Heart left ventricle (tissue), 16 donors: Measurements from ENCODE around the gene COPG2. TPM values are rescaled to one million over a fixed set of nuclear protein-coding genes. Genes with fewer than 3 reads are reported as not detected.

Source experiments
- ATAC-seq, 4 donors: fragments of 200-7000 bp; cut with Tn5 transposase; one replicate each; pipeline ENCODE4 v1.9.1; 2020 to 2022; ENCODE audit warnings: moderate library complexity in 4 of 4, mild to moderate bottlenecking in 3 of 4, moderate number of reproducible peaks in 1 of 4
- DNase-seq, 5 donors: peaks; one replicate each; pipeline ENCODE4 v3.0.0-alpha.2; 2020
- H3K27ac ChIP-seq, 12 donors: fragments of 200-600 bp; sonication (generic) in 4 of 12; one replicate each; pipeline versions ENCODE4 v1.5.0 to v1.8.0; 2016 to 2022; ENCODE audit warnings: mild to moderate bottlenecking in 2 of 12
- H3K27me3 ChIP-seq, 9 donors: fragments of 200-600 bp; sonication (generic) in 2 of 9; one replicate each; pipeline versions ENCODE4 v1.5.1 to v1.8.0; 2016 to 2022; ENCODE audit warnings: mild to moderate bottlenecking in 3 of 9
- H3K36me3 ChIP-seq, 9 donors: fragments of 200-600 bp; sonication (generic) in 2 of 9; one replicate each; pipeline versions ENCODE4 v1.5.0 to v1.8.0; 2018 to 2022; ENCODE audit warnings: mild to moderate bottlenecking in 2 of 9
- H3K4me1 ChIP-seq, 12 donors: fragments of 200-600 bp; sonication (generic) in 4 of 12; one replicate each; pipeline versions ENCODE4 v1.5.0 to v1.8.0; 2016 to 2022; ENCODE audit warnings: mild to moderate bottlenecking in 3 of 12
- H3K4me3 ChIP-seq, 12 donors: fragments of 200-600 bp; sonication (generic) in 4 of 12; one replicate each; pipeline versions ENCODE4 v1.5.0 to v1.8.0; 2017 to 2022; ENCODE audit warnings: mild to moderate bottlenecking in 9 of 12, moderate library complexity in 4 of 12
- H3K9me3 ChIP-seq, 12 donors: fragments of 200-600 bp; sonication (generic) in 4 of 12; one replicate each; pipeline versions ENCODE4 v1.5.0 to v1.8.0; 2016 to 2022; ENCODE audit warnings: mild to moderate bottlenecking in 1 of 12
- CTCF ChIP-seq, 12 donors: fragments of 200-600 bp; sonication (generic) in 4 of 12; IDR thresholded peaks; one replicate each; pipeline versions ENCODE4 v1.5.0 to v1.8.0; 2018 to 2022; ENCODE audit warnings: antibody characterized with exemption in 12 of 12, mild to moderate bottlenecking in 5 of 12
- POLR2A ChIP-seq, 2 donors: fragments of 450-650 bp; IDR thresholded peaks; one replicate each; pipeline ENCODE4 v1.6.1; 2017; ENCODE audit warnings: antibody characterized with exemption in 2 of 2, mild to moderate bottlenecking in 2 of 2, moderate library complexity in 2 of 2
- WGBS, 4 donors: extraction: QIAGEN DNeasy Blood & Tissue Kit in 2 of 4; methylation state at CpG; one replicate each; pipeline versions ENCODE4 v1.1.5 to v1.1.7; 2013 to 2018; 5-methylcytosine and 5-hydroxymethylcytosine counted together
- intact Hi-C, 10 donors: fragments of 100-400 bp; cut with DNase I; formaldehyde crosslinking; loops; one replicate each; pipeline versions ENCODE4 v1.11.1 to v1.14.2; 2022
- polyA plus RNA-seq, 2 donors: library from polyadenylated mRNA; stranded (reverse); fragments of 200-250 nt; gene quantifications; one replicate each; pipeline ENCODE4 v1.2.3, GENCODE V29; 2013
- total RNA-seq, 9 donors: library from RNA; depleted of rRNA in 2 of 9; stranded (reverse); fragments of >200 nt in 2 of 9; fragmentation: NEBNext Ultra II Directional in 3 of 9; extraction: Animal tissue kit (Norgen Biotek cat#: 25700) in 3 of 9; gene quantifications; one replicate each; pipeline versions ENCODE4 v1.1.0 to v1.2.4, GENCODE V29; 2016 to 2023
- donor health status: ischemic (EF 13 %, LVEDD 7.1; RV severe dilation, severe dysfunction).
- donor health status: healthy with polysubstance abuse.
- donor health status: DM: no; HTN: yes; CAD: no.
- donor health status: DM: no; HTN: no; CAD: no.
- donor health status: ischemic (EF 25% LVEDD 6.9; RV normal size, moderate dysfunction).
- donor health status: ischemic (EF 25% LVEDD 5.7; RV mildly dilated, moderate dysfunction).
- donor health status: healthy.
- donor health status: DM: yes; HTN: yes; CAD: no.
- donor health status: ischemic (EF 35%, LVEDD 5.7; RV mildly dilated, moderate dysfunction).
- donor health status: nonischemic (EF 11% LVEDD 7.7; RV severe dilation, severe dysfunction).
- donor health status: DM: yes; HTN: yes; CAD: no.
- donor health status: PGD.
- donor health status: ischemic (EF 29% LVEDD 5.4; RV normal size, mild dysfunction).
- donor health status: nonischemic (EF 23%, LVEDD 6.1; RV moderate dilation, normal function).

The COPG2 gene
- total and polyA plus RNA-seq, 11 donors, result 6.9 to 26.9 (median 17.3) TPM

- H3K27me3 ChIP-seq, result peaks cover 0 to 4% (median 0%) of the 10 kb centered on the region in 9 donors
- DNase-seq (no peak), ATAC-seq (no peak)
- no peak overlapping the region for H3K4me3 ChIP-seq
- 88 to 95% (median 91%) methylated on average over 4 of the region's 4 CpGs for WGBS, 4 donors
- H3K4me1 ChIP-seq, result no peaks in the 10 kb centered on the region
- TF ChIP-seq CTCF (IDR thresholded peaks at IDR 0.05) (no peak), POLR2A (IDR thresholded peaks at IDR 0.05) (no peak)
- peaks cover 0 to 7% (median 0%) of the 10 kb centered on the region in 12 donors for H3K9me3 ChIP-seq
- intact Hi-C loops, result no loop called here
- H3K27ac ChIP-seq, result no peak overlapping the region
- H3K36me3 ChIP-seq, result no peaks in the 10 kb centered on the region
Measured at GRCh38 chr7:130708001-130708400, 39.5 kb upstream of the COPG2 start.

DNA sequence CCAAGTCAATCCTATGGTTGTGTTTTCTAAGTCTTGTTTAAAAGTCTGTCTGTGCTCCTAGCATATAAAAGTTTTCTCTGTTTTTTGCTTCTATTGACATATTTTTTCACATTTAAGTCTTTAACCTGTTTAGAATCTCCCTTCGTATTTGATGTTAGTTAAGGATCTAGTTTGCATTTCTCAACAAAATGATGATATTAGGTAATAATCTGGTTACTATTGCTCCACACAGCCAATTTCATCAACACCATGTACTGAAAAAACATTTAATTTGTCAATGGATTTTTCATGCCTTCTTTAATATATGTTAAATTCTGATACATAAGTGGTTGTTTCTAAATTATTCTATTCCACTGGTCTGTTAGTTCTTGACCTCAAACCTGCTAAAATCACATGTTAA, 35.3 kb upstream of the COPG2 start:
- intact Hi-C loops, result no loop called here
- no peaks in the 10 kb centered on the region for H3K4me1 ChIP-seq
- DNase-seq (no peak), ATAC-seq (no peak)
- peaks cover 0 to 7% (median 0%) of the 10 kb centered on the region in 12 donors for H3K9me3 ChIP-seq
- WGBS, 4 donors, result 85 to 91% (median 87%) methylated on average over 1 of the region's 1 CpG
- TF ChIP-seq CTCF (IDR thresholded peaks at IDR 0.05) (no peak), POLR2A (IDR thresholded peaks at IDR 0.05) (no peak)
- H3K36me3 ChIP-seq, result no peaks in the 10 kb centered on the region
- H3K27me3 ChIP-seq, result no peaks in the 10 kb centered on the region
- H3K27ac ChIP-seq, result no peak overlapping the region
- no peak overlapping the region for H3K4me3 ChIP-seq

- ATAC-seq (no peak), DNase-seq (no peak)
- Histone ChIP-seq H3K27me3 (no peaks in the 10 kb centered on the region), H3K4me3 (no peak overlapping the region), H3K4me1 (no peaks in the 10 kb centered on the region), H3K27ac (no peak overlapping the region), H3K36me3 (no peaks in the 10 kb centered on the region), H3K9me3 (peaks cover 0 to 5% (median 0%) of the 10 kb centered on the region in 12 donors)
- intact Hi-C loops, result no loop called here
- WGBS, 4 donors, result 68 to 99% (median 92%) methylated on average over 2 of the region's 2 CpGs
- TF ChIP-seq CTCF (IDR thresholded peaks at IDR 0.05), result no peak
- no peak for TF ChIP-seq POLR2A (IDR thresholded peaks at IDR 0.05)
Measured at GRCh38 chr7:130701650-130702049, 33.1 kb upstream of the COPG2 start.

GRCh38 chr7:130700760-130701159, 32.2 kb upstream of the COPG2 start:
- 88 to 99% (median 94%) methylated on average over 1 of the region's 1 CpG for WGBS, 4 donors

More at GRCh38 chr7:130700760-130701159, 32.2 kb upstream of the COPG2 start:
- Histone ChIP-seq H3K27me3 (no peaks in the 10 kb centered on the region), H3K4me3 (no peak overlapping the region), H3K27ac (no peak overlapping the region), H3K9me3 (no peaks in the 10 kb centered on the region), H3K4me1 (no peaks in the 10 kb centered on the region), H3K36me3 (no peaks in the 10 kb centered on the region)
- intact Hi-C loops, result no loop called here
- no peak for ATAC-seq
- TF ChIP-seq POLR2A (IDR thresholded peaks at IDR 0.05) (no peak), CTCF (IDR thresholded peaks at IDR 0.05) (no peak)
- no peak for DNase-seq
